Smooth muscle cell of the coronary artery (primary cell): ENCODE results near the gene C1orf52. TPM values are rescaled to one million over a fixed set of nuclear protein-coding genes. Genes with fewer than 3 reads are reported as not detected.

Source experiments
- total RNA-seq: library from RNA; depleted of rRNA; stranded (reverse); fragments of >200 nt; gene quantifications from 2 replicates; pipeline ENCODE4 v1.2.3, GENCODE V29; 2014; ENCODE audit warnings: low replicate concordance

C1orf52 gene
- total RNA-seq: 10.6 and 16.5 TPM in 2 replicates

GRCh38 chr1:85259118-85259911, at the start of gene C1orf52:
Gene C1orf52 (minus strand): TSS chr1:85259662. CDS start chr1:85259633, 29 bp downstream.

GRCh38 chr1:85276215-85276977, 16.9 kb upstream of the C1orf52 start, which contains the start of gene BCL10:
Gene BCL10 (minus strand): TSS chr1:85276632. CDS start chr1:85276352, 280 bp downstream.

GRCh38 chr1:85200463-85201339, 58.8 kb downstream of the C1orf52 start, which contains the start of gene SYDE2:
Gene SYDE2 (minus strand): TSS chr1:85201016. CDS start chr1:85200996, 20 bp downstream.

Other genes with a start within 250 kb of the C1orf52 start
- gene MCOLN3, start 211.2 kb downstream of the C1orf52 start, total RNA-seq: under 0.01 and 0.59 TPM in 2 replicates
- 1.2 and 3.3 TPM in 2 replicates for gene SYDE2, start 58.6 kb downstream of the C1orf52 start, total RNA-seq
- gene BCL10, start 17.0 kb upstream of the C1orf52 start, total RNA-seq: 8.0 and 16.7 TPM in 2 replicates
- 17.8 and 32.2 TPM in 2 replicates for gene DDAH1, start 205.5 kb upstream of the C1orf52 start, total RNA-seq